ENCODE data around the gene CAMKK2. TPM values are rescaled to one million over a fixed set of nuclear protein-coding genes. Genes with fewer than 3 reads are reported as not detected.

Gene CAMKK2
- total and polyA plus RNA-seq, 9 of the 15 experiments (the other 6 are each of a cell fraction or from before 2014, with no cell fraction given), result 4.3 to 32.0 (median 18.2) TPM

DNA sequence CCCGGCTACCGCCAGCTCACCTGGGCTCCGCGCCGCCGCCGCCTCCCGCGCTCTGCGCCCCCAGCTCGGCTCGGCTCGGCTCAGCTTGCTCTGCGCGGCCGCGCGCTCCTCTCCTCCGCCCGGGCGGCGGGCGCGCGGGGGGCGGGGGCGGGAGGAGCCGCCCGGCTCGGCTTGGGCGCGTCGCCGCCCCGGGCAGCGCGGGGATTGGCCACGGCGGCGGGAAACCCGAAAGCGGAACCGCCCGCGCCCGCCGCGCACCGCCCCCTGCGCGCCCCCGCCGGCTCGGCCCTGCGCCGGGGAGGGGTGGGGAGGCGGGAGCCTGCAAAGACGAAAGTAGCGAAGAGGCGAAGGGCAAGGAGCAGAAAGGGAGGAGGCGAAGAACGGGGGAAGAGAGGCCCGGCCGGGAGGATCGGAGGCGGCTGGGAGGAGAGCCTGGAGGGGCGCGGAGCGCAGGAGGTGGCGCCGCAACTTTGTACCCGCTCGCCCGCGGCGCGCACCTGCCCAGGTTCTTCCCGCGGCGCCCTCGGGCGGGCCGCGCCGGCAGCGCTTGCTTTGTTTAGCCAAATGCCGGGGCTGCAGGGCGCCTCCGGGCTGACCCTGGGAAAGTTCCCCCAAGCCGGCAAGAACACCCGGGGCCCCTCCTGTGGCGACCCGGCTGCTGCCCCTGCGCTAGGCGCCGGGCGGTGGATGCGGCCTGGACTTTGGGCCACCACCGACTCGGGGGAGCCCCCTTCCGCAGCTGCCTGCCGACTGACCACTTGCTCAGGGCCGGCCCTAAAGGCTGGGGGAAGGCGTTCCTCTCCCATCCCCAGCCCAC lies at the start of gene CAMKK2 (continued):
- TF ChIP-seq, protein P1, sequence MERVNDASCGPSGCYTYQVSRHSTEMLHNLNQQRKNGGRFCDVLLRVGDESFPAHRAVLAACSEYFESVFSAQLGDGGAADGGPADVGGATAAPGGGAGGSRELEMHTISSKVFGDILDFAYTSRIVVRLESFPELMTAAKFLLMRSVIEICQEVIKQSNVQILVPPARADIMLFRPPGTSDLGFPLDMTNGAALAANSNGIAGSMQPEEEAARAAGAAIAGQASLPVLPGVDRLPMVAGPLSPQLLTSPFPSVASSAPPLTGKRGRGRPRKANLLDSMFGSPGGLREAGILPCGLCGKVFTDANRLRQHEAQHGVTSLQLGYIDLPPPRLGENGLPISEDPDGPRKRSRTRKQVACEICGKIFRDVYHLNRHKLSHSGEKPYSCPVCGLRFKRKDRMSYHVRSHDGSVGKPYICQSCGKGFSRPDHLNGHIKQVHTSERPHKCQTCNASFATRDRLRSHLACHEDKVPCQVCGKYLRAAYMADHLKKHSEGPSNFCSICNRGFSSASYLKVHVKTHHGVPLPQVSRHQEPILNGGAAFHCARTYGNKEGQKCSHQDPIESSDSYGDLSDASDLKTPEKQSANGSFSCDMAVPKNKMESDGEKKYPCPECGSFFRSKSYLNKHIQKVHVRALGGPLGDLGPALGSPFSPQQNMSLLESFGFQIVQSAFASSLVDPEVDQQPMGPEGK (CRISPR knock-in tag; IDR thresholded peaks at IDR 0.05; ENCODE audit: borderline replicate concordance), result no peak
- no peak for TF ChIP-seq MYNN (IDR thresholded peaks at IDR 0.05)
- TF ChIP-seq MYNN (CRISPR knock-in tag; IDR thresholded peaks at IDR 0.05), result no peak
- TF ChIP-seq, protein P2, sequence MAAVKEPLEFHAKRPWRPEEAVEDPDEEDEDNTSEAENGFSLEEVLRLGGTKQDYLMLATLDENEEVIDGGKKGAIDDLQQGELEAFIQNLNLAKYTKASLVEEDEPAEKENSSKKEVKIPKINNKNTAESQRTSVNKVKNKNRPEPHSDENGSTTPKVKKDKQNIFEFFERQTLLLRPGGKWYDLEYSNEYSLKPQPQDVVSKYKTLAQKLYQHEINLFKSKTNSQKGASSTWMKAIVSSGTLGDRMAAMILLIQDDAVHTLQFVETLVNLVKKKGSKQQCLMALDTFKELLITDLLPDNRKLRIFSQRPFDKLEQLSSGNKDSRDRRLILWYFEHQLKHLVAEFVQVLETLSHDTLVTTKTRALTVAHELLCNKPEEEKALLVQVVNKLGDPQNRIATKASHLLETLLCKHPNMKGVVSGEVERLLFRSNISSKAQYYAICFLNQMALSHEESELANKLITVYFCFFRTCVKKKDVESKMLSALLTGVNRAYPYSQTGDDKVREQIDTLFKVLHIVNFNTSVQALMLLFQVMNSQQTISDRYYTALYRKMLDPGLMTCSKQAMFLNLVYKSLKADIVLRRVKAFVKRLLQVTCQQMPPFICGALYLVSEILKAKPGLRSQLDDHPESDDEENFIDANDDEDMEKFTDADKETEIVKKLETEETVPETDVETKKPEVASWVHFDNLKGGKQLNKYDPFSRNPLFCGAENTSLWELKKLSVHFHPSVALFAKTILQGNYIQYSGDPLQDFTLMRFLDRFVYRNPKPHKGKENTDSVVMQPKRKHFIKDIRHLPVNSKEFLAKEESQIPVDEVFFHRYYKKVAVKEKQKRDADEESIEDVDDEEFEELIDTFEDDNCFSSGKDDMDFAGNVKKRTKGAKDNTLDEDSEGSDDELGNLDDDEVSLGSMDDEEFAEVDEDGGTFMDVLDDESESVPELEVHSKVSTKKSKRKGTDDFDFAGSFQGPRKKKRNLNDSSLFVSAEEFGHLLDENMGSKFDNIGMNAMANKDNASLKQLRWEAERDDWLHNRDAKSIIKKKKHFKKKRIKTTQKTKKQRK (IDR thresholded peaks at IDR 0.05; ENCODE audit: borderline replicate concordance, low read depth, low read length), result no peak
- TF ChIP-seq, protein P3, sequence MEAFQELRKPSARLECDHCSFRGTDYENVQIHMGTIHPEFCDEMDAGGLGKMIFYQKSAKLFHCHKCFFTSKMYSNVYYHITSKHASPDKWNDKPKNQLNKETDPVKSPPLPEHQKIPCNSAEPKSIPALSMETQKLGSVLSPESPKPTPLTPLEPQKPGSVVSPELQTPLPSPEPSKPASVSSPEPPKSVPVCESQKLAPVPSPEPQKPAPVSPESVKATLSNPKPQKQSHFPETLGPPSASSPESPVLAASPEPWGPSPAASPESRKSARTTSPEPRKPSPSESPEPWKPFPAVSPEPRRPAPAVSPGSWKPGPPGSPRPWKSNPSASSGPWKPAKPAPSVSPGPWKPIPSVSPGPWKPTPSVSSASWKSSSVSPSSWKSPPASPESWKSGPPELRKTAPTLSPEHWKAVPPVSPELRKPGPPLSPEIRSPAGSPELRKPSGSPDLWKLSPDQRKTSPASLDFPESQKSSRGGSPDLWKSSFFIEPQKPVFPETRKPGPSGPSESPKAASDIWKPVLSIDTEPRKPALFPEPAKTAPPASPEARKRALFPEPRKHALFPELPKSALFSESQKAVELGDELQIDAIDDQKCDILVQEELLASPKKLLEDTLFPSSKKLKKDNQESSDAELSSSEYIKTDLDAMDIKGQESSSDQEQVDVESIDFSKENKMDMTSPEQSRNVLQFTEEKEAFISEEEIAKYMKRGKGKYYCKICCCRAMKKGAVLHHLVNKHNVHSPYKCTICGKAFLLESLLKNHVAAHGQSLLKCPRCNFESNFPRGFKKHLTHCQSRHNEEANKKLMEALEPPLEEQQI (IDR thresholded peaks at IDR 0.05), result no peak
- no peak for TF ChIP-seq FUS (optimal IDR thresholded peaks at IDR 0.05; ENCODE audit: low read depth, low read length)
- TF ChIP-seq CXXC5 (CRISPR knock-in tag; IDR thresholded peaks at IDR 0.05), result peak; percentile 89
- no peak for TF ChIP-seq EZH2 (IDR thresholded peaks at IDR 0.05; ENCODE audit: borderline replicate concordance, low read depth, low read length)
- TF ChIP-seq L3MBTL2 (IDR thresholded peaks at IDR 0.05), result peak; percentile 2
- TF ChIP-seq TEAD2 (tag; IDR thresholded peaks at IDR 0.05), result no peak
- TF ChIP-seq MCM5 (IDR thresholded peaks at IDR 0.05; ENCODE audit: low read depth), result no peak
- TF ChIP-seq MCM7 (IDR thresholded peaks at IDR 0.05), result no peak
- no peak for TF ChIP-seq ZNF232 (CRISPR knock-in tag; IDR thresholded peaks at IDR 0.05)
- TF ChIP-seq, protein P4, sequence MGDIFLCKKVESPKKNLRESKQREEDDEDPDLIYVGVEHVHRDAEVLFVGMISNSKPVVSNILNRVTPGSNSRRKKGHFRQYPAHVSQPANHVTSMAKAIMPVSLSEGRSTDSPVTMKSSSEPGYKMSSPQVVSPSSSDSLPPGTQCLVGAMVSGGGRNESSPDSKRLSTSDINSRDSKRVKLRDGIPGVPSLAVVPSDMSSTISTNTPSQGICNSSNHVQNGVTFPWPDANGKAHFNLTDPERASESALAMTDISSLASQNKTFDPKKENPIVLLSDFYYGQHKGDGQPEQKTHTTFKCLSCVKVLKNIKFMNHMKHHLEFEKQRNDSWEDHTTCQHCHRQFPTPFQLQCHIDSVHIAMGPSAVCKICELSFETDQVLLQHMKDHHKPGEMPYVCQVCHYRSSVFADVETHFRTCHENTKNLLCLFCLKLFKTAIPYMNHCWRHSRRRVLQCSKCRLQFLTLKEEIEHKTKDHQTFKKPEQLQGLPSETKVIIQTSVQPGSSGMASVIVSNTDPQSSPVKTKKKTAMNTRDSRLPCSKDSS (IDR thresholded peaks at IDR 0.05; ENCODE audit: low read depth, partially characterized antibody), result no peak
- TF ChIP-seq, protein P5, sequence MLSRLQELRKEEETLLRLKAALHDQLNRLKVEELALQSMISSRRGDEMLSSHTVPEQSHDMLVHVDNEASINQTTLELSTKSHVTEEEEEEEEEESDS (CRISPR knock-in tag; IDR thresholded peaks at IDR 0.05), result no peak
- TF ChIP-seq RBM25 (IDR thresholded peaks at IDR 0.05; ENCODE audit: low read depth, low read length, severe bottlenecking), result peak; percentile 47
- no peak for TF ChIP-seq SNIP1 (IDR thresholded peaks at IDR 0.05; ENCODE audit: low read depth)

Measured in K562 (cell line).